Measurements from ENCODE around the gene CCDC137.
A peak's percentile ranks its signal among the peaks of the same experiment; 100 is the strongest.

The CCDC137 gene

GRCh38 chr17:81713556-81714411, 47.2 kb downstream of the CCDC137 start:
- peak overlapping the region; percentile 98 for H3K27ac ChIP-seq

GRCh38 chr17:81714412-81715106, 48.0 kb downstream of the CCDC137 start:
- H3K27ac ChIP-seq = peak overlapping the region; percentile 98

More at GRCh38 chr17:81713556-81714411, 47.2 kb downstream of the CCDC137 start:
- TF ChIP-seq, protein P1, sequence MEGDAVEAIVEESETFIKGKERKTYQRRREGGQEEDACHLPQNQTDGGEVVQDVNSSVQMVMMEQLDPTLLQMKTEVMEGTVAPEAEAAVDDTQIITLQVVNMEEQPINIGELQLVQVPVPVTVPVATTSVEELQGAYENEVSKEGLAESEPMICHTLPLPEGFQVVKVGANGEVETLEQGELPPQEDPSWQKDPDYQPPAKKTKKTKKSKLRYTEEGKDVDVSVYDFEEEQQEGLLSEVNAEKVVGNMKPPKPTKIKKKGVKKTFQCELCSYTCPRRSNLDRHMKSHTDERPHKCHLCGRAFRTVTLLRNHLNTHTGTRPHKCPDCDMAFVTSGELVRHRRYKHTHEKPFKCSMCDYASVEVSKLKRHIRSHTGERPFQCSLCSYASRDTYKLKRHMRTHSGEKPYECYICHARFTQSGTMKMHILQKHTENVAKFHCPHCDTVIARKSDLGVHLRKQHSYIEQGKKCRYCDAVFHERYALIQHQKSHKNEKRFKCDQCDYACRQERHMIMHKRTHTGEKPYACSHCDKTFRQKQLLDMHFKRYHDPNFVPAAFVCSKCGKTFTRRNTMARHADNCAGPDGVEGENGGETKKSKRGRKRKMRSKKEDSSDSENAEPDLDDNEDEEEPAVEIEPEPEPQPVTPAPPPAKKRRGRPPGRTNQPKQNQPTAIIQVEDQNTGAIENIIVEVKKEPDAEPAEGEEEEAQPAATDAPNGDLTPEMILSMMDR (conservative IDR thresholded peaks at IDR 0.05) = no peak
- no peak for TF ChIP-seq ZFX (IDR thresholded peaks at IDR 0.05)

DNA sequence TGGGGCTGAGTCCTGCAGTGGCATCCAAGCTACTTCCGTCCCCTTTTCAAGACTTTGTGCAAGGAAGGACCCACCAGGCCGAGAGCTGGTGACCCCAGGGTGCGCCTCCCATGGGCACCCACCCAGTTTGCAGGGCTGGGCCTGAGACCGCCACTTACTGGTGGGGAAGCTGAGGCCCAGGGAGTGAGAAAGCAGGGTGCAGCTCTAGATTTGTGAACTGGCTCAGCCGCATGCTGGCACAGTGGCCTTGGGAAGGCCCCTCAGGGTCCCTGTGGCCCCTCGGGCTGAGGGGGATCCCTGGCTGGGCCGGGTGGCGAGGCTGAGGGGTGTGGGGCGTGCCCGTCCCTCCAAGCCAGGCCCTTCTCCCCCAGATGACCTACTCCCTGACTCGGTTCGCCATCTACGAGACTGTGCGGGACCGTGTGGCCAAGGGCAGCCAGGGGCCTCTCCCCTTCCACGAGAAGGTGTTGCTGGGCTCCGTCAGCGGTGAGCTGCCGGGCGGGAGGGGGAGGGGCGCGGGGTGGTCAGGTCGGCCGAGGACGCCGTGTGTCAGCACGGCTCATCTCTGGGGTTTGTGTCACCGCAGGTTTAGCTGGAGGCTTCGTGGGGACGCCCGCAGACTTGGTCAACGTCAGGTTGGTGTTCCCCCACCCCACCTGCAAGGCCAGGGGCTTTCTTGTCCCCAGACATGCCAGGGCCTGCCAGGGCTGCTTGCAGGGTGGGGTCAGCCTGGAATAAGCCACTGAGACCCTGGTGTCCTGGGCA, 48.8 kb downstream of the CCDC137 start:
- H3K27ac ChIP-seq = peak overlapping the region; percentile 98
- TF ChIP-seq, protein P1 (conservative IDR thresholded peaks at IDR 0.05) = no peak
- no peak for TF ChIP-seq ZFX (IDR thresholded peaks at IDR 0.05)

More at GRCh38 chr17:81714412-81715106, 48.0 kb downstream of the CCDC137 start:
- TF ChIP-seq, protein P1 (conservative IDR thresholded peaks at IDR 0.05) = no peak
- TF ChIP-seq ZFX (IDR thresholded peaks at IDR 0.05) = no peak

DNA sequence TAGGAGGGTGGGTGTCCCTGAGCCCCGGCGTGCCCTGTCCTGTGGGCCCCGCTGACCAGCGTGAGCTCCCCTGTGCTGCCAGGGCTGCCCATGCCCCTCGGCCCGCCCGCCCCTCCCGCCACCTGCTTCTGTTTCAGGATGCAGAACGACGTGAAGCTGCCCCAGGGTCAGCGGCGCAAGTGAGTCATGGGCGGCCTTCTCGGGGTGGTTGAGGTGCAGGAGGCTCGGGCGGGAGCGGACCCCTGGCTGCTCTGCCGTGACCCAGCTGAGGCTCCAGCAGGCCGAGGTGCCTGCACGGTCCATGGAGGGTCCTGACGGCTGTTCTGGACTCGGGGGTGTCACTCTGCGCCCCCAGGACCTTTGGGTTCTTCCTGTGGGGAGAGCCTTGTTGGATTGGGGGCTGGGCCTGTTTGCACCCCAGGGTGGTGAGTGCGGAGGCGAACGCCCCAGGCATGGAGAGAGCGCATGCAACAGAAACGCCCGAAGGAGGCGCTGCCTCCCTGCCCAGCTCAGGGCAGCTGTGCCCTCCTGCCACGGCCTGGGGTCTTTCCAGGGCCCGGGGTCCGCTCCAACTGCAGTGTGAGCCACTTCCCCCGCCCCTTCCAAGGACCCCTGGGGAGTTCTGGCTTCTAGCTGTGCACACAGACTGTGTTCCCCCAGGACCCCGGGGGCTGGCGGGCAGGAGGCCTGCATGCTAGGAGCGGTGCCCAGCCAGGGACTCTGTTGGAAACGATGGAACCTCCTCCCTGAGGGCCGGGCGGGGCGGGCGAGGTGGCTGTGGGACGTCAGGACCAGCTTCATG, 49.5 kb downstream of the CCDC137 start:
- no peak overlapping the region for H3K27ac ChIP-seq
- no peak for TF ChIP-seq ZFX (IDR thresholded peaks at IDR 0.05)
- TF ChIP-seq, protein P1 (conservative IDR thresholded peaks at IDR 0.05) = no peak

DNA sequence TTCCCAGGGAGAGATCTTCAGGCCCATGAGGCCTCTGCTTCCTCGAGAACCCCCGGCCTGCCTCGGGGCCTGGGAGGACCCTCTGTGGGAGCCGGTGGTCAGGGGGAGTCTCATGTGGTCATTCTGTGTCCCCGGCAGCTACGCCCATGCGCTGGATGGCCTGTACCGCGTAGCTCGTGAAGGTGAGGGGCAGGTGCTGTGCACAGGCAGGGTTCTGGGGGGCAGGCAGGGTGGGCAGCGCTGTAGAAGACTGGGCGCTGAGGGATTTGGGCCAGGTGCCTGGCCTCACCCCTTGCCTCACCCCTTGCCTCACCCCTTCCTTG, 50.1 kb downstream of the CCDC137 start:
- no peak for TF ChIP-seq ZFX (IDR thresholded peaks at IDR 0.05)
- TF ChIP-seq, protein P1 (conservative IDR thresholded peaks at IDR 0.05) = no peak
- H3K27ac ChIP-seq = no peak overlapping the region

DNA sequence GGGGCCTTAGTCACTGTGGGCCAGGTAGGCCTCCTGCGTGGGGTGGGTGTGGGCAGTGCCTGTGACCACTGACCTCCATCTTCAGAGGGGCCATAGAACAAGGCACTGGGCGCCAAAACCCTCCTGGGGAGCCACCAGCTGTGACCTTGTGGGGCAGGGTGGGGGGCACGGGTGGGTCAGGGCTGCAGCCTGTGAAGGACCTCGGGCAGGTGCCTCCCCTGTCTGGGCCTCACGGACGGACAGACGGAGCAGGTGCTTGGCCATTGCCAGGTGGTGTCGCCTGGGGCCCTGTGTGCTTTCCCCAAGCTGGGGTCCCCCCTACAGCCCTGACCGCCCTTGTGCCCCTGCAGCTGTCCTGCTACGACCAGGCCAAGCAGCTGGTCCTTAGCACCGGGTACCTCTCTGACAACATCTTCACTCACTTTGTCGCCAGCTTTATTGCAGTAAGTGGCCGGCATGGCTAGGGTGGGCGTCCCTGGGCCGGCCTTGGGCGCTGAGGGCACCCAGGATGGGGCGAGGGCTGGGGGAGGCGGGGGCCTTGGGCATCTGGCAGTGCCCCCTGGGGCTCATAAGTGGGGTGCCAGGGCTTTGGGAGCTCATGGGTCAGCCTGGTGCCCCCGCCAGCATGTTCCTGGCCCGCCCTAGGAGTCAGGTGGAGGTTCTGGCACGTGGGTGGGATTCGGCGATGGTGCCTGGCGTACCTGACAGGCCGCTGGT, 50.7 kb downstream of the CCDC137 start:
- TF ChIP-seq, protein P1 (conservative IDR thresholded peaks at IDR 0.05) = no peak
- TF ChIP-seq ZFX (IDR thresholded peaks at IDR 0.05) = no peak
- H3K27ac ChIP-seq = no peak overlapping the region
